Keratinocyte (primary cell): ENCODE results near the gene MCM3AP. TPM values are rescaled to one million over a fixed set of nuclear protein-coding genes. Genes with fewer than 3 reads are reported as not detected.

Experiments used
- DNase-seq: peaks from one replicate; pipeline ENCODE4 v3.0.0-alpha.2; 2011; ENCODE audit warnings: low read depth, missing footprints, low spot score
- FAIRE-seq: peaks from 2 replicates; lab custom pipeline; 2011; peaks lifted over from hg19 to GRCh38; lab: Jason Lieb, UNC
- H2AFZ ChIP-seq: 2 replicates; pipeline ENCODE4 v1.6.0; 2012; ENCODE audit warnings: low read length, control low read depth, inconsistent platforms; ENCODE audit not compliant: control insufficient read depth
- H3K27ac ChIP-seq: 2 replicates; pipeline ENCODE4 v1.5.1; 2011; ENCODE audit warnings: low read length; ENCODE audit not compliant: control insufficient read depth, insufficient read depth
- H3K27me3 ChIP-seq: 3 replicates; pipeline ENCODE4 v1.6.0; 2011; ENCODE audit warnings: low read length; ENCODE audit not compliant: control insufficient read depth, insufficient read depth; ENCODE audit errors: extremely low read depth
- H3K36me3 ChIP-seq, 2 experiments: 2 replicates in 1 of 2; 3 replicates in 1 of 2; pipeline ENCODE4 v1.5.1; 2011; ENCODE audit warnings: low read length in 2 of 2, mild to moderate bottlenecking in 1 of 2; ENCODE audit not compliant: control insufficient read depth in 2 of 2, insufficient read depth in 2 of 2; ENCODE audit errors: extremely low read depth in 1 of 2
- H3K4me1 ChIP-seq: 3 replicates; pipeline ENCODE4 v1.5.1; 2011; ENCODE audit warnings: low read length; ENCODE audit not compliant: control insufficient read depth, insufficient read depth; ENCODE audit errors: extremely low read depth
- H3K4me2 ChIP-seq: 3 replicates; pipeline ENCODE4 v1.6.0; 2011; ENCODE audit warnings: low read depth, low read length; ENCODE audit not compliant: control insufficient read depth, insufficient read depth; ENCODE audit errors: extremely low read depth
- H3K4me3 ChIP-seq, 3 experiments: fragments of 200-600 bp in 1 of 3; sonication (generic) in 1 of 3; 2 replicates in 2 of 3; 3 replicates in 1 of 3; pipeline ENCODE4 v1.5.1; 2011 to 2016; ENCODE audit warnings: low read length in 3 of 3, mild to moderate bottlenecking in 3 of 3, control low read depth in 2 of 3, inconsistent platforms in 1 of 3, low read depth in 1 of 3, mixed read lengths in 1 of 3, mixed run types in 1 of 3, moderate library complexity in 1 of 3; ENCODE audit not compliant: control insufficient read depth in 2 of 3, insufficient read depth in 2 of 3; ENCODE audit errors: extremely low read depth in 1 of 3
- H3K79me2 ChIP-seq: 2 replicates; pipeline ENCODE4 v1.6.0; 2012; ENCODE audit warnings: low read length; ENCODE audit not compliant: control insufficient read depth, insufficient read depth
- H3K9ac ChIP-seq: 3 replicates; pipeline ENCODE4 v1.6.0; 2011; ENCODE audit warnings: low read length; ENCODE audit not compliant: control insufficient read depth, insufficient read depth; ENCODE audit errors: extremely low read depth
- H3K9me1 ChIP-seq: 3 replicates; pipeline ENCODE4 v1.6.0; 2011; ENCODE audit warnings: low read length; ENCODE audit not compliant: control insufficient read depth, insufficient read depth; ENCODE audit errors: extremely low read depth
- H3K9me3 ChIP-seq: 2 replicates; pipeline ENCODE4 v1.5.1; 2012; ENCODE audit warnings: low read depth, low read length; ENCODE audit not compliant: control insufficient read depth
- H4K20me1 ChIP-seq: 3 replicates; pipeline ENCODE4 v1.6.0; 2011; ENCODE audit warnings: low read length; ENCODE audit not compliant: control insufficient read depth, insufficient read depth; ENCODE audit errors: extremely low read depth
- EZH2 ChIP-seq: IDR thresholded peaks from one replicate; pipeline ENCODE4 v1.6.1; 2012; ENCODE audit warnings: inconsistent platforms, mild to moderate bottlenecking, low read length, moderate library complexity
- dilution Hi-C: fragments of 300-500 bp; cut with MboI; formaldehyde crosslinking; loops from one replicate; pipeline ENCODE4 v1.7.0; 2020; ENCODE audit warnings: low sequenced_read_pairs; ENCODE audit not compliant: extremely low pct_ligation_motif_present
- polyA plus RNA-seq, 5 experiments: library from polyadenylated mRNA; depleted of rRNA in 3 of 5; stranded (reverse) in 3 of 5; stranded (forward) in 1 of 5; unstranded in 1 of 5; fragments of >200 nt; gene quantifications; 1 replicate in 1 of 5; 2 replicates in 3 of 5; 3 replicates in 1 of 5; pipeline versions ENCODE4 v1.2.1 to v1.2.3, GENCODE V29; 2011 to 2012; ENCODE audit warnings: missing spikeins in 2 of 5, low read depth in 1 of 5, low replicate concordance in 1 of 5
- TF ChIP-seq, protein P1 (sequence below), 3 experiments: IDR thresholded peaks in 1 of 3; conservative IDR thresholded peaks in 1 of 3; optimal IDR thresholded peaks in 1 of 3; 2 replicates in 2 of 3; 3 replicates in 1 of 3; pipeline versions ENCODE3 to v1.5.1; 2011; ENCODE audit warnings: low read length in 3 of 3, mild to moderate bottlenecking in 3 of 3, moderate library complexity in 2 of 3, control low read depth in 1 of 3, inconsistent platforms in 1 of 3; ENCODE audit not compliant: insufficient read depth in 2 of 3; ENCODE audit errors: extremely low read depth in 1 of 3

The MCM3AP gene
- polyA plus RNA-seq, 1 donor (not counting 4 experiments of a cell fraction or from before 2014, with no cell fraction given): 34.3 TPM

DNA sequence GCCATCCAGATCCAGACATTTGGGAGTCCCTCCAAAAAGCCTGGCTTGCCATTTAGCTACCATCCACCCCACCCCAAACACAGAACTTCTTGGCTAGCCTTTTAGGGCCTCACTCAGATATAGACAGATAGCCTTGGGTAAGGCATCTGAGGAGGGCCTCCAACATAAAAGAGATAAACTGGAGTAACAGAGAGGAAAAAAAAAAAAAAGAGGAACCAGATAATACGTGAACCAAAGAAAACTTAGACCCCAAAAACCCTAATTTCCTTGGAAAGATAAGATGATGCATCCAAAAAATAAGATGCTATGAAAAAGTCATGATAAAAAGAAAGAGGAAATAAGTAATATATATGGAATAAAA is 37.0 kb downstream of the MCM3AP start:
- Histone ChIP-seq H3K9me1 (no peaks in the 10 kb centered on the region), H3K27ac (no peak overlapping the region), H3K79me2 (no peaks in the 10 kb centered on the region), H4K20me1 (no peaks in the 10 kb centered on the region), H2AFZ (no peak overlapping the region), H3K9me3 (no peaks in the 10 kb centered on the region), H3K4me2 (no peak overlapping the region), H3K9ac (no peak overlapping the region), H3K36me3 (peaks cover 38 to 48% of the 10 kb centered on the region in 2 experiments), H3K4me3 (no peak overlapping the region), H3K27me3 (no peaks in the 10 kb centered on the region), H3K4me1 (no peaks in the 10 kb centered on the region)
- no peak for DNase-seq
- dilution Hi-C loops: no loop called here
- no peak for FAIRE-seq
- TF ChIP-seq, protein P1, sequence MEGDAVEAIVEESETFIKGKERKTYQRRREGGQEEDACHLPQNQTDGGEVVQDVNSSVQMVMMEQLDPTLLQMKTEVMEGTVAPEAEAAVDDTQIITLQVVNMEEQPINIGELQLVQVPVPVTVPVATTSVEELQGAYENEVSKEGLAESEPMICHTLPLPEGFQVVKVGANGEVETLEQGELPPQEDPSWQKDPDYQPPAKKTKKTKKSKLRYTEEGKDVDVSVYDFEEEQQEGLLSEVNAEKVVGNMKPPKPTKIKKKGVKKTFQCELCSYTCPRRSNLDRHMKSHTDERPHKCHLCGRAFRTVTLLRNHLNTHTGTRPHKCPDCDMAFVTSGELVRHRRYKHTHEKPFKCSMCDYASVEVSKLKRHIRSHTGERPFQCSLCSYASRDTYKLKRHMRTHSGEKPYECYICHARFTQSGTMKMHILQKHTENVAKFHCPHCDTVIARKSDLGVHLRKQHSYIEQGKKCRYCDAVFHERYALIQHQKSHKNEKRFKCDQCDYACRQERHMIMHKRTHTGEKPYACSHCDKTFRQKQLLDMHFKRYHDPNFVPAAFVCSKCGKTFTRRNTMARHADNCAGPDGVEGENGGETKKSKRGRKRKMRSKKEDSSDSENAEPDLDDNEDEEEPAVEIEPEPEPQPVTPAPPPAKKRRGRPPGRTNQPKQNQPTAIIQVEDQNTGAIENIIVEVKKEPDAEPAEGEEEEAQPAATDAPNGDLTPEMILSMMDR (optimal IDR thresholded peaks at IDR 0.05 in 1 of 3, IDR thresholded peaks at IDR 0.05 in 1 of 3, conservative IDR thresholded peaks at IDR 0.05 in 1 of 3; ENCODE audit: extremely low read depth in 1 of 3, insufficient read depth in 2 of 3, low read length in 3 of 3): no peak
- no peak for TF ChIP-seq EZH2

DNA sequence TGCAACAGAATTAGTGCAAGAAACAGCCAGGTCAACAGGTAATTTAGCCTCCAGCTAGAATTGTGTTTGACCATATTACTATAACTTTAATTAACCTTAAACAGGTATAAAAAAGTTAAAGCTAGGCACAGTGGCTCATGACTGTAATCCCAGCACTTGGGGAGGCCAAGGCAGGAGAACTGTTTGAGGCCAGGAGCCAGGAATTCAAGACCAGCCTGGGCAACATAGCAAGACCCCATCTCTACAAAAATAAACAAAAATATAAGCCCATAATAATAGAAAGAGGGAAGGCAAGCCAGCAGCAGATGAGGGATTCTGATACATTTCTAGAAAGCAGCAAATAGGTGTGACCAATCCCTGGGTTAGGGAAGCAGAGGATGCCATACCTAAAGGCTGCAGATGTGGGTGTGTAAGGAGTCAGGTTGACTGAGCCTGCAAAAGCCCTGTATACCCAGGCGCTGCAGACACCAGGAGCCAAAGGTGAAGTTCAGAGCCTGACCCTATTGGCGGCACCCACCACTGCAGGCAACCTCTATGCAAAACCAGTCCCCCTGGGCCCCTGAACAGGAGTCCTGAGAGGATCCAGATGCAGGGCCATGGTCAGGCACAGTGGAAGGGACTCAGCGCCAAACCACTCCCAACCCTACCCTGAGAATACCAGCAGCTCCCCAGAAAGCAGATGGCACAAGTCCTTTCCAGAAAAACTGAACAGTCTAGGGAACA is 37.6 kb downstream of the MCM3AP start:
- Histone ChIP-seq H3K4me1 (no peaks in the 10 kb centered on the region), H3K27me3 (no peaks in the 10 kb centered on the region), H3K79me2 (no peaks in the 10 kb centered on the region), H3K4me2 (no peak overlapping the region), H3K4me3 (no peak overlapping the region), H2AFZ (no peak overlapping the region), H3K9ac (no peak overlapping the region), H3K9me3 (no peaks in the 10 kb centered on the region), H3K9me1 (no peaks in the 10 kb centered on the region), H3K36me3 (peaks cover 38 to 53% of the 10 kb centered on the region in 2 experiments), H4K20me1 (no peaks in the 10 kb centered on the region), H3K27ac (no peak overlapping the region)
- DNase-seq (no peak), FAIRE-seq (no peak)
- dilution Hi-C loops: no loop called here
- TF ChIP-seq EZH2: no peak
- TF ChIP-seq, protein P1 (optimal IDR thresholded peaks at IDR 0.05 in 1 of 3, IDR thresholded peaks at IDR 0.05 in 1 of 3, conservative IDR thresholded peaks at IDR 0.05 in 1 of 3; ENCODE audit: extremely low read depth in 1 of 3, insufficient read depth in 2 of 3, low read length in 3 of 3): no peak
